D721Med (cell line): ENCODE data around the gene DDX39A.
"Not testable (repeated sequence)": the region's sequence is repeated elsewhere in the genome, so short reads cannot be mapped to it uniquely, and the experiment has no call there.

Experiments used
- DNase-seq: peaks from one replicate; pipeline ENCODE4 v3.0.0; 2011; ENCODE audit warnings: low spot score; ENCODE audit not compliant: insufficient read length
- FAIRE-seq: peaks from 2 replicates; lab custom pipeline; 2011; peaks lifted over from hg19 to GRCh38; lab: Jason Lieb, UNC
- CTCF ChIP-seq: IDR thresholded peaks from 2 replicates; pipeline ENCODE4 v1.5.1; 2012; ENCODE audit warnings: mild to moderate bottlenecking, control low read depth; ENCODE audit not compliant: insufficient read depth; ENCODE audit errors: missing control alignments

Gene DDX39A

GRCh38 chr19:14407605-14408484 lies 11.3 kb downstream of the DDX39A start:
- FAIRE-seq: no peak
- no peak for TF ChIP-seq CTCF
- DNase-seq: no peak

GRCh38 chr19:14406645-14407401 lies 12.3 kb downstream of the DDX39A start:
- FAIRE-seq (no peak), DNase-seq (no peak)
- no peak for TF ChIP-seq CTCF

GRCh38 chr19:14405758-14406644 lies 13.1 kb downstream of the DDX39A start:
- DNase-seq: peak; percentile 95
- FAIRE-seq: no peak
- TF ChIP-seq CTCF: peak; percentile 73

GRCh38 chr19:14405380-14405757 lies 13.8 kb downstream of the DDX39A start:
- DNase-seq: no peak
- no peak for TF ChIP-seq CTCF
- no peak for FAIRE-seq

- FAIRE-seq: no peak
- no peak for TF ChIP-seq CTCF
These were observed 14.8 kb downstream of the DDX39A start for GRCh38 chr19:14404312-14404711.

GRCh38 chr19:14403145-14403930 lies 15.8 kb downstream of the DDX39A start:
- not testable (repeated sequence) for DNase-seq

More at GRCh38 chr19:14404312-14404711, 14.8 kb downstream of the DDX39A start:
- no peak for DNase-seq

More at GRCh38 chr19:14403145-14403930, 15.8 kb downstream of the DDX39A start:
- not testable (repeated sequence) for FAIRE-seq
